Stimulated activated memory B cell treated with anti-CD40 and anti-IgM and Interleukin-4, amounts not matched to agents 10 μg/mL and 1 μg/mL and 100 μg/mL, for 72 hours (primary cell): ENCODE results near the gene CD109.
A peak's percentile ranks its signal among the peaks of the same experiment; 100 is the strongest.

Experiments used
- ATAC-seq: fragments of 150-1000 bp; cut with Tn5 transposase; 2 replicates; pipeline ENCODE4 v1.10.0; 2021
- H3K27ac Mint-ChIP-seq: one replicate; pipeline ENCODE4 v1.8.0; 2022; ENCODE audit warnings: mild to moderate bottlenecking, mixed read lengths
- H3K27me3 Mint-ChIP-seq: one replicate; pipeline ENCODE4 v1.8.0; 2022; ENCODE audit warnings: mixed read lengths
- H3K36me3 Mint-ChIP-seq: one replicate; pipeline ENCODE4 v1.8.0; 2022; ENCODE audit warnings: mixed read lengths
- H3K4me1 Mint-ChIP-seq: one replicate; pipeline ENCODE4 v1.8.0; 2022; ENCODE audit warnings: mixed read lengths
- H3K4me3 Mint-ChIP-seq: one replicate; pipeline ENCODE4 v1.8.0; 2022; ENCODE audit warnings: mild to moderate bottlenecking, moderate library complexity, mixed read lengths
- H3K9me3 Mint-ChIP-seq: one replicate; pipeline ENCODE4 v1.8.0; 2022; ENCODE audit warnings: mixed read lengths

CD109 gene

GRCh38 chr6:73695619-73696421 is at the start of gene CD109:
TSS of gene CD109 (plus strand) at chr6:73696203. CDS start at chr6:73696216, 13 bp downstream.
- no peaks in the 10 kb centered on the region for H3K9me3 Mint-ChIP-seq
- peaks cover 25% of the 10 kb centered on the region for H3K4me1 Mint-ChIP-seq
- H3K4me3 Mint-ChIP-seq: peak within 1 kb of the TSS; percentile 77
- peak within 1 kb of the TSS; percentile 82 for H3K27ac Mint-ChIP-seq
- peaks cover 81% of the 10 kb centered on the region for H3K27me3 Mint-ChIP-seq
- peak; percentile 83 for ATAC-seq
- H3K36me3 Mint-ChIP-seq: no peaks in the 10 kb centered on the region

GRCh38 chr6:73648166-73648565 is 47.8 kb upstream of the CD109 start:
- H3K4me1 Mint-ChIP-seq: peaks cover 22% of the 10 kb centered on the region
- no peaks in the 10 kb centered on the region for H3K9me3 Mint-ChIP-seq
- peaks cover 24% of the 10 kb centered on the region for H3K36me3 Mint-ChIP-seq
- no peak overlapping the region for H3K27ac Mint-ChIP-seq
- H3K27me3 Mint-ChIP-seq: no peaks in the 10 kb centered on the region
- no peak for ATAC-seq
- H3K4me3 Mint-ChIP-seq: no peak overlapping the region

GRCh38 chr6:73649783-73650182 is 46.2 kb upstream of the CD109 start:
- H3K27ac Mint-ChIP-seq: no peak overlapping the region
- no peak overlapping the region for H3K4me3 Mint-ChIP-seq
- peaks cover 32% of the 10 kb centered on the region for H3K4me1 Mint-ChIP-seq
- no peaks in the 10 kb centered on the region for H3K27me3 Mint-ChIP-seq
- no peaks in the 10 kb centered on the region for H3K9me3 Mint-ChIP-seq
- H3K36me3 Mint-ChIP-seq: peaks cover 24% of the 10 kb centered on the region
- no peak for ATAC-seq

- H3K9me3 Mint-ChIP-seq: no peaks in the 10 kb centered on the region
- peaks cover 27% of the 10 kb centered on the region for H3K4me1 Mint-ChIP-seq
- peak; percentile 69 for ATAC-seq
- peak overlapping the region; percentile 99 for H3K27ac Mint-ChIP-seq
- peak overlapping the region; percentile 100 for H3K4me3 Mint-ChIP-seq
- H3K36me3 Mint-ChIP-seq: peaks cover 19% of the 10 kb centered on the region
- no peaks in the 10 kb centered on the region for H3K27me3 Mint-ChIP-seq
Observed at GRCh38 chr6:73652637-73653570, 43.1 kb upstream of the CD109 start.

DNA sequence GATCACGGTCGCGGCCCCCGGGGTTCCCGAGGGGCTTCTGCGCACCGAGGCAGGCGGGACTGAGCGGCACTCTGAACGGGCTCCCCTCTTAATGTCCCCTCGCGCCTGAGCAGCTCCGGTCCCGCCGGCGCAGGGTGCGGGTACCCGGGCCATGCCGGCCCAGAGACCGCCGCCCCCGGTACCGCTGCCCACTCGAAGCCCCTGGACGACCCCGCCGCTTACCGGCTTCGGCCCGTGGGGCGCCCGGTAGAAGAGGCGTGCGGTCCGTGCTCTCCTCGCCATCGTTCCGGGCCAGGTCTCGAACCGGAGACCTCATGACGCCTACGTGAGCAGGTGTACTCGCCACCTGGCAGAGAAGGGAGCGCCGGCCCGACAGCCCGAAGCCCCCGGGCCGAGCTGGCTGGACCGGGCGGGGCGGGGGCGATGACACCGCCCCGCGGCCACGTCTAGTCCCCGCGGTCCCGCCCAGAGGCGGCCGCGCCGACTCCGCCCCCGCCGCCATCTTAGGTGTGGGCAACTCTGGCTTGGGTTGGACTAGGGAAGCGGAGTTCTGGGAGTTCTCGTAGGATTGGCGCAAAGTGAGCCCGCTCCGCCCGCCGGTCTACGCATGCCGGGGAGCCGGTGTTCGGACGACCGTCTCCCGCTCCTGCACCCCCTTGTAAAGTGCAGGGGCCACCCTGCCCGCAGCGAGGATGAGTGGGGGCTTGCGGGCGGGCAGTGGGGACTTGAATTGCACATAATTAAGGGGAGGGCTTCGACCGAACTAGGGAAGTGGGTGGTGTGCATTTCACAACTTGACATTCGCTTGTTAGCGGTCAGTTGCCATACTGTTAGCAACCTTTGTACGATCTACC is 42.2 kb upstream of the CD109 start, which contains the start of gene SLC17A5:
TSS of gene SLC17A5 (minus strand) at position 422 of the 854 bp plus-strand sequence. CDS start at position 316, 106 bp downstream.
- no peaks in the 10 kb centered on the region for H3K27me3 Mint-ChIP-seq
- peak within 1 kb of the TSS; percentile 99 for H3K27ac Mint-ChIP-seq
- peaks cover 13% of the 10 kb centered on the region for H3K36me3 Mint-ChIP-seq
- H3K4me1 Mint-ChIP-seq: peaks cover 27% of the 10 kb centered on the region
- H3K9me3 Mint-ChIP-seq: no peaks in the 10 kb centered on the region
- peak; percentile 96 for ATAC-seq
- peak within 1 kb of the TSS; percentile 100 for H3K4me3 Mint-ChIP-seq

DNA sequence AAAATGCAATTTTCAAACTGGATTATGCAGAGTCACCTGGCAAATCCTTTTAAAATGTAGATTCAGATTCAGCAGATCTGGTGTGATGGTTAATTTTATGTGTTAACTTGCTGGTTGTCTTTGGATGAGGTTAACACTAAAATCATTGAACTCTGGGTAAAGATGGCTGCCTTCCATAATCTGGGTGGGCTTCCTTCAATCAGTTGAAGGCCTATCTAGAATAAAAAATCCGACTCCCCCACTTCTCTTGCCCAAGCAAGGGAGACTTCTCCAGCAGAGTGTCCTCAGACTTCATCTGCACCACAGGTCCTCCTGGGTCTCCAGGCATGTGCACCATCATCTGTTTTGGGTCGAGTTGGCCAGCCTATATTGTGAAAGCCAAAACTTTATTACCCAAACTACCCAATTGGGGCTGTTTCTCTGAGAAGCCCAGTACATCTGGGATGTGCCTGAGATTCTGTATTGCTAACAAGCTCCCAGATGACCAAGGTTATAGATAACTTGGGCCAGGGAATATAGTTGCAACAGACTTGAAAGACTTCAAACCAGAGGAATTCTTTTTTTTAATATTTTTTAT is 40.6 kb upstream of the CD109 start:
- Mint-ChIP-seq H3K27me3 (no peaks in the 10 kb centered on the region), H3K4me3 (no peak overlapping the region), H3K9me3 (no peaks in the 10 kb centered on the region), H3K27ac (peak overlapping the region; percentile 99), H3K4me1 (peaks cover 27% of the 10 kb centered on the region), H3K36me3 (peaks cover 5% of the 10 kb centered on the region)
- no peak for ATAC-seq

DNA sequence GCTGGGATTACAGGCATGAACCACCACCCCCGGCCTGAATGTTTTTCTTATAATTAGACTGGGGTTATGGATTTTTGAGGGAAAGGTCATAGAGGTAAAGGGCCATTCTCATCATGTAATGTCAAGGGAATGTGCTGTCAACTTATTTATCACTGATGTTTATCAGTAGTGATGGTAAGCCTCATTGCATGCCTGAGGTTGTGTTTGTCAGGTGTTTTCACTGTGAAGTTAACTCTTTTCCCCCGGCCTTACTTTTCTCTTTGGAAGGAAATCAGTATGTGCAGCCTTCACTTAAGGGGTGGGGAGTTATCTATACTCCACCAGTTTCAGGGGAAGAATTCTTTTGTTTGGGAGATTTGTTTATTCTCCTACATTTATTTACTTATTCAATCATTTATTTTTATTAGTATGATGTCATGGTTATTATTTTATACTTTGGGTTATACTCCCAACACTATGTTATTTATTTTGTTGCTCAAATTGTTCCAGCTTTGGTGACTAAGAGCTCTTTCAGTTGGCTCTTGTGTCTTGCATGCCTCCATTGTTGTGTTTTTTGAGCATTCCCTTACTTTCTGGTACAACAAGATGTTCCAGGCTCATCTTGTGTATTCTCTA is 39.4 kb upstream of the CD109 start:
- H3K4me3 Mint-ChIP-seq: no peak overlapping the region
- ATAC-seq: no peak
- H3K4me1 Mint-ChIP-seq: peaks cover 21% of the 10 kb centered on the region
- H3K27me3 Mint-ChIP-seq: no peaks in the 10 kb centered on the region
- no peaks in the 10 kb centered on the region for H3K36me3 Mint-ChIP-seq
- no peaks in the 10 kb centered on the region for H3K9me3 Mint-ChIP-seq
- H3K27ac Mint-ChIP-seq: peak overlapping the region; percentile 7

GRCh38 chr6:73657201-73657600 is 38.8 kb upstream of the CD109 start:
- H3K4me1 Mint-ChIP-seq: peaks cover 21% of the 10 kb centered on the region
- ATAC-seq: no peak
- H3K4me3 Mint-ChIP-seq: no peak overlapping the region
- H3K36me3 Mint-ChIP-seq: no peaks in the 10 kb centered on the region
- H3K27ac Mint-ChIP-seq: peak overlapping the region; percentile 7
- no peaks in the 10 kb centered on the region for H3K27me3 Mint-ChIP-seq
- H3K9me3 Mint-ChIP-seq: no peaks in the 10 kb centered on the region

GRCh38 chr6:73664701-73665100 is 31.3 kb upstream of the CD109 start:
- ATAC-seq: no peak
- H3K9me3 Mint-ChIP-seq: no peaks in the 10 kb centered on the region
- H3K27ac Mint-ChIP-seq: no peak overlapping the region
- no peak overlapping the region for H3K4me3 Mint-ChIP-seq
- peaks cover 19% of the 10 kb centered on the region for H3K27me3 Mint-ChIP-seq
- H3K36me3 Mint-ChIP-seq: no peaks in the 10 kb centered on the region
- H3K4me1 Mint-ChIP-seq: no peaks in the 10 kb centered on the region

GRCh38 chr6:73665686-73666319 is 30.2 kb upstream of the CD109 start:
- Mint-ChIP-seq H3K36me3 (no peaks in the 10 kb centered on the region), H3K4me1 (no peaks in the 10 kb centered on the region), H3K27ac (no peak overlapping the region), H3K27me3 (peaks cover 30% of the 10 kb centered on the region), H3K9me3 (no peaks in the 10 kb centered on the region), H3K4me3 (no peak overlapping the region)
- peak; percentile 53 for ATAC-seq

- Mint-ChIP-seq H3K4me1 (no peaks in the 10 kb centered on the region), H3K9me3 (no peaks in the 10 kb centered on the region), H3K27me3 (peaks cover 36% of the 10 kb centered on the region), H3K27ac (no peak overlapping the region), H3K36me3 (no peaks in the 10 kb centered on the region), H3K4me3 (no peak overlapping the region)
- ATAC-seq: no peak
Observed at GRCh38 chr6:73666393-73666792, 29.6 kb upstream of the CD109 start.

DNA sequence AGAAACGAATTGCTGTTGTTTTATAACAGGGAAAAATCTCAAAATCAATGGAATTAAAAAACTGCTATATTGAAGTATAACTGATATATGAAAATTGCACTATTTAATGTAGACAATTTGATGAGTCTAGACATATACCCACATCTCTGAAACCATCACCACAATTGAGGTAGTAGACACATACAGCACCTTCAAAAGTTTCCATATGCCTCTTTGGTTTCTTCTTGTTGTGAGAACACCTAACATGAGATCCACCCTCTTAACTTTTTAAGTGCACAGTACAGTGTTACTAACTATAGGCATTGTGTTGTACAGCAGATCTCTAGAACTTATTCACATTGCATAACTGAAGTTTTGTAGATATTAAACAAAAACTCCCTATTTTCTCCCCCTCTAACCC is 28.2 kb upstream of the CD109 start:
- Mint-ChIP-seq H3K4me3 (no peak overlapping the region), H3K27ac (no peak overlapping the region), H3K4me1 (no peaks in the 10 kb centered on the region), H3K27me3 (peaks cover 39% of the 10 kb centered on the region), H3K36me3 (no peaks in the 10 kb centered on the region), H3K9me3 (no peaks in the 10 kb centered on the region)
- no peak for ATAC-seq

GRCh38 chr6:73669005-73669404 is 27.0 kb upstream of the CD109 start:
- no peaks in the 10 kb centered on the region for H3K36me3 Mint-ChIP-seq
- H3K27ac Mint-ChIP-seq: no peak overlapping the region
- H3K4me3 Mint-ChIP-seq: no peak overlapping the region
- no peak for ATAC-seq
- H3K27me3 Mint-ChIP-seq: peaks cover 39% of the 10 kb centered on the region
- no peaks in the 10 kb centered on the region for H3K4me1 Mint-ChIP-seq
- no peaks in the 10 kb centered on the region for H3K9me3 Mint-ChIP-seq
